Activated CD8-positive, alpha-beta memory T cell treated with anti-CD3 and anti-CD28 coated beads, Interleukin-2, amount 10 ng/mL, durations not matched to agents 7 days and 5 days (primary cell): Measurements from ENCODE around the gene CD93. TPM values are rescaled to one million over a fixed set of nuclear protein-coding genes. Genes with fewer than 3 reads are reported as not detected.

Experiments used
- ATAC-seq: fragments of 150-1000 bp; cut with Tn5 transposase; one replicate; pipeline ENCODE4 v1.10.0; 2021; ENCODE audit warnings: moderate library complexity
- CTCF ChIA-PET: fragments of 350-600 bp; sonication (Branson Sonifier 250); formaldehyde crosslinking; loops from one replicate; lab custom pipeline; 2021; ENCODE audit warnings: antibody characterized with exemption; lab: Charles Lee
- DNase-seq: peaks from one replicate; pipeline ENCODE4 v3.0.0-alpha.2; 2020
- H3K27ac Mint-ChIP-seq: one replicate; pipeline ENCODE4 v1.8.0; 2021; ENCODE audit warnings: mild to moderate bottlenecking, mixed read lengths
- H3K27me3 Mint-ChIP-seq: one replicate; pipeline ENCODE4 v1.8.0; 2021; ENCODE audit warnings: mixed read lengths
- H3K36me3 Mint-ChIP-seq: one replicate; pipeline ENCODE4 v1.8.0; 2021; ENCODE audit warnings: mild to moderate bottlenecking, mixed read lengths
- H3K4me1 Mint-ChIP-seq: one replicate; pipeline ENCODE4 v1.8.0; 2021; ENCODE audit warnings: mixed read lengths
- H3K4me3 Mint-ChIP-seq: one replicate; pipeline ENCODE4 v1.8.0; 2021; ENCODE audit warnings: mild to moderate bottlenecking, moderate library complexity, mixed read lengths
- H3K9me3 Mint-ChIP-seq: one replicate; pipeline ENCODE4 v1.8.0; 2022; ENCODE audit warnings: low read depth, mixed read lengths
- total RNA-seq, 2 experiments: library from RNA; stranded (reverse); gene quantifications; one replicate each; pipeline ENCODE4 v1.2.3, GENCODE V29; 2021

Gene CD93
- total RNA-seq, 2 experiments from 2014 or later = 0.54 to 1.6 TPM

DNA sequence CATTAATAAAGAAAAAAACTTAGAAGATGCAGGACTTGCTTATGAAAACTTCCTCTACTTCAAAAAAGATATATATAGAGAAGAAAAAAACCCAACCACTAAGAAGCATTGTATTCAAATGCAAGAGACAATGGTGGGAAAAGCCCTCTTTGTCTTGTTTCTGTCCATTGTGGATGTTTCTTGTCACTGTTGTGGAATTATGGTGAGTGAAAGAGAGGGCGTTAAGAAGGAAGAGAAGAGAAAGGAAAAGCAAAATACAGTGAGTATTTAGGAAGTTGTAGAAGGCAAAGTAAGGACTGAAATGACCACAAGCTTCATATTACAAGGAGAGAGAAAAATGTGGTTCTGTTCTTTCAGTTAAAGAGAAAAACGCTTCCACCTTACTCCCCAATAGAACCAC is 22.5 kb downstream of the CD93 start:
- Mint-ChIP-seq H3K4me1 (no peaks in the 10 kb centered on the region), H3K27ac (no peak overlapping the region), H3K36me3 (no peaks in the 10 kb centered on the region), H3K4me3 (no peak overlapping the region), H3K27me3 (peaks cover 9% of the 10 kb centered on the region), H3K9me3 (no peaks in the 10 kb centered on the region)
- no peak for ATAC-seq
- DNase-seq = no peak
- CTCF ChIA-PET = no interaction called here

DNA sequence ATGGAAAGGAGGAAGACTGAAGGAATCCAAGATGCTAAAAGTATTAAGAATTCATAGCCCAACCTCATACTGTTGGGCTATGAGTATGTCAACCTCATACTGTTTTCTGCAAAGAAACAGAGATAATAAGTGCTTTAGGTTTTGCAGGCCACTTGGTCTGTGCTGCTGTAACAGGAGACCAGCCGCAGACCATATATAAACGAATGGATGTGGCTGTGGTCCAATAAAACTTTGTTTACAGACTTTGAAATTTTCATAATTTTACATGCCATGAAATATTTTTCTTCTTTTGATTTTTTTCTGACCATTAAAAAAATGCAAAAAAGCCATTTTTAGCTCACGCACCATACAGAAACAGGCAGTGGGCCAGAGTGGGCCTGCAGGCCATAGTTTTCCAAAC is 23.0 kb downstream of the CD93 start:
- Mint-ChIP-seq H3K9me3 (no peaks in the 10 kb centered on the region), H3K27ac (no peak overlapping the region), H3K4me1 (no peaks in the 10 kb centered on the region), H3K4me3 (no peak overlapping the region), H3K36me3 (no peaks in the 10 kb centered on the region), H3K27me3 (peaks cover 9% of the 10 kb centered on the region)
- no peak for ATAC-seq
- DNase-seq = no peak
- CTCF ChIA-PET = no interaction called here

DNA sequence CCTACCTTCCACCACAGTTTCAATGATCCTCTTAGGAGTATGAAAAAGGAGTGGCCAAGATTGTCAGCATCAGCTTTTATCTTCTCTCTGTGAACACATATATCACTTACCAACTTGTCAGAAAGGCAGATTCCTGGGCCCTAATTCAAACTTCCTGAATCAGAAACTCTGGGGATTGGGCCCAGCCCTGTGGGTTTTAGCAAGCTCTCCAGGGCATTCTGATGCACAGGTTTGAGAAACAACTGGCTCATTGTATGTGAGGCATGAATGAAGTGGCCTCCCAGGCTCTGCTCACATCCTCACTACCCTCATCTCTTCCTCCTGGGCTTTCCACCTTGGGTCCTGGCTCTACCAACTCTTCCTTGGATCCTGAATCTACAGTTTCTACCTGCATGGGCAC is 23.5 kb downstream of the CD93 start:
- CTCF ChIA-PET = no interaction called here
- no peak overlapping the region for H3K27ac Mint-ChIP-seq
- H3K4me3 Mint-ChIP-seq = no peak overlapping the region

DNA sequence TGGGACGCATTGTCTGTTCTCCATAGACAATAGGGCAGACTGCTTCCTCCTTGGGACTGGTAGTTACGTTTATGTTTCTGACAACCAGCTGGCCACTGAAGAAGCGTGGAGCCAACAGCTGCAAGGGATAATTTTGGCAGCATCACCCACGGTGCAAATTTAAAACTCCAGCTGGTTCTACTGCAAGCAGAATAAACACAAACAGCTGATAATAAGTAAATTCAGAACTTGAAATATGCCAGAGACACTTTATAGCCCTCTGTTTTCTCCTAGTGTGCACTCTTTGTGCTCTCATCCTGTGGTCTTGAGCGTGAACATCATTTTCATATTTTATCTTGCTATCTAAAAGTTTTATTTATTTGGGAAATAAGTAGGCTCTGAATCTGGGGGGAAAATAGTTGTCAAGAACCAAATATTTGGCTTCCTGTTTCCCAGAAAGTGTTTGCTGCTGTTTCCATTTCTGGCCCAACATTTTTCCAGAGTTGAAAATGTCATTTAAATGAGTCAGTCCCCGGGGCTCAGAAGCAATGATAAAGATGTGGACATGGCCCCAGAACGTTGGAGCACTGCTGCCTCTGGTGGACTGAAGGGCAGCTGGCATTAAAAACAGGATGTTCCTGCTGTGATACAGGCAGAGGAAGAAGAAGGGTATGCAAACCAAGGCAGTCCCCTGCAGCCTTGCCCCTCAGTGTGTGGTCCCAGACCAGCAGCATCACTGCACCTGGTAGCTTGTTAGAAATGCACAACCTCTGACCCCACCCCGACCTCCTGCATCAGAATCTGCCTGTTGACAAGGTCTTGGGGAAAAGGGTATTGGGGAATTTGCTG is 24.2 kb downstream of the CD93 start:
- Mint-ChIP-seq H3K4me1 (no peaks in the 10 kb centered on the region), H3K27ac (no peak overlapping the region), H3K27me3 (peaks cover 11% of the 10 kb centered on the region), H3K4me3 (no peak overlapping the region), H3K9me3 (no peaks in the 10 kb centered on the region), H3K36me3 (no peaks in the 10 kb centered on the region)
- CTCF ChIA-PET = no interaction called here
- DNase-seq = no peak
- ATAC-seq = no peak

More for the DNA sequence above, 23.5 kb downstream of the CD93 start:
- no peaks in the 10 kb centered on the region for H3K4me1 Mint-ChIP-seq
- DNase-seq (no peak), ATAC-seq (no peak)
- H3K27me3 Mint-ChIP-seq = peaks cover 10% of the 10 kb centered on the region
- no peaks in the 10 kb centered on the region for H3K9me3 Mint-ChIP-seq
- no peaks in the 10 kb centered on the region for H3K36me3 Mint-ChIP-seq

DNA sequence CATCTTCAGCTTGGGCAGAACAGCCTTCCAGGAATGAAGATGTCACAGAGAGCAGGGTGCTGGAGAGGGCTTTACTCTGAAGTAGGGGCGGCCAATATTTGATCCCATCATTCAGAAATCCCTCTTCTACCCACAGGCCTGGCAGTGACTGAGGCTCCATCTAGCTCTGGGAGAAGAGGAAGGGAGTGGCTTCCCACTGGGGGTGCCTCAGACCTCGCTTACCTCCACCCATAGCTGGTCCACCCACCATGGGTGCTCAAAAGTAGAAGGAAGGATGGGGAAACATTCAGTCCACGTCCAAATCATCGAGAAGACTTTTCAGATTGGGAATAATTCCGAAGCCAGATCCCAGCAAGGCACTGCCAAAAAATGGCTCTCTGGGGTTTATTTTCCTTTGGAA is 24.9 kb downstream of the CD93 start:
- no peak for ATAC-seq
- H3K27me3 Mint-ChIP-seq = peaks cover 10% of the 10 kb centered on the region

DNA sequence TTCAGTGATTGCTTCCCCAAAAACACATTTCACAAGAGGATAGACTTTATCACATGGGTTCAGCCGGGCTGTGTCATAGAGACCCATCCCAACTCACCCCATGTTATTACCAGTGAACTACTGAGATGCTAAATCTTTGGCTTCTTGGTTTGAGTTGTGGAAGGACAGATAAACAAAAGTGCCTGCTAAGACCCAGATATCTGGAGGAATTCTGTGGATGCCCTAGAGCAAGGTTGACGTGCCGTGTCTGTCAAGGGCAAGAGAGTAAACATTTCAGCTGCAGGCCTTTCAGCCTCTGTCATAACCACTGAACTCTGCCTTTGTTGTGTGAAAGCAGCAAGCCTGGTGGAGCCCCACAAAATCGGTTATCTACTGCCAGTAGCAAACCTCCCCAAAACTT is 25.5 kb downstream of the CD93 start:
- H3K4me1 Mint-ChIP-seq = no peaks in the 10 kb centered on the region
- CTCF ChIA-PET = no interaction called here
- no peak for ATAC-seq

More for the DNA sequence above, 24.9 kb downstream of the CD93 start:
- no peak for DNase-seq
- no peak overlapping the region for H3K27ac Mint-ChIP-seq
- no peak overlapping the region for H3K4me3 Mint-ChIP-seq
- CTCF ChIA-PET = no interaction called here
- H3K4me1 Mint-ChIP-seq = no peaks in the 10 kb centered on the region
- H3K36me3 Mint-ChIP-seq = no peaks in the 10 kb centered on the region
- H3K9me3 Mint-ChIP-seq = peaks cover 2% of the 10 kb centered on the region

DNA sequence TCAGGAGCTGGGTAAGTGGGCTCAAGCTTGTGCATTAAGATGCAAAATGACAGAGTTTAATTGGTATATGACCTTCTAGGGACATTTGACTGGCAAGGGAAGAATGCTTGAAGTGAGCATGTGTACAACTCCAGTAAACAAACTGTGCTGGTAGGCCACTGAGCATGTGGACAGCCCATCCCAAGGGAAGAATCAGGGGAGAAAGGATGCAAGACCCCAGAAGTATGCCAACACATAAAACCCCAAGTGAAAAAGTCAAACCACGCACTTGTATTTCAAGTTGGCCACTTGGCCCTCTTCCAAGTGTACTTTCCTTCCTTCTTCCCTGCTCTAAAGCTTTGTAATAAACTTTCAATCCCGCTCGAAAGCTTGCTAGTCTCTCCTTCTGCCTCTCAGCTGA is 26.3 kb downstream of the CD93 start:
- H3K9me3 Mint-ChIP-seq = peaks cover 2% of the 10 kb centered on the region
- no peak overlapping the region for H3K4me3 Mint-ChIP-seq
- H3K4me1 Mint-ChIP-seq = no peaks in the 10 kb centered on the region
- ATAC-seq (no peak), DNase-seq (no peak)
- CTCF ChIA-PET = no interaction called here
- no peaks in the 10 kb centered on the region for H3K36me3 Mint-ChIP-seq
- peaks cover 18% of the 10 kb centered on the region for H3K27me3 Mint-ChIP-seq
- no peak overlapping the region for H3K27ac Mint-ChIP-seq

More for the DNA sequence above, 25.5 kb downstream of the CD93 start:
- DNase-seq = no peak
- peaks cover 15% of the 10 kb centered on the region for H3K27me3 Mint-ChIP-seq
- no peaks in the 10 kb centered on the region for H3K36me3 Mint-ChIP-seq
- H3K27ac Mint-ChIP-seq = no peak overlapping the region
- peaks cover 2% of the 10 kb centered on the region for H3K9me3 Mint-ChIP-seq
- H3K4me3 Mint-ChIP-seq = no peak overlapping the region

DNA sequence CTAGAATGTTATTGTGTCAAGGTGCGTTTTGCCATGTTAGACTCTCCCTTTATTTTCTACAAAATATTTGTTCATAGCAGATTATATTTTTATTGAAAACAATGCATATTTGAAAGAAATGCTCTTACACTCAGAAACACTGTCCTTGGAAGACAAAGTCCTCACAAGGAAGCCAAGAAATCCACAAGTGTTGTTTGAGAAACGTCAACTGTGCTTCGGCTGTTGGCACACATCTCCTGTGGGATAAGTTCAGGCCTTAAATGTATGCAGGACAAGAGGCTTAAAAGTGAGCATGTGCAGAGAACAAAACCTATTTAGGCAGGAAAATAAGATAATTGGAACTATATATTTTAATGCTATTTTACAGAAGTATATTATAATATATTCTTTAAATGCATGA is 27.1 kb downstream of the CD93 start:
- no peak overlapping the region for H3K4me3 Mint-ChIP-seq
- peaks cover 2% of the 10 kb centered on the region for H3K9me3 Mint-ChIP-seq
- H3K27me3 Mint-ChIP-seq = peaks cover 18% of the 10 kb centered on the region
- ATAC-seq (no peak), DNase-seq (no peak)
- no peaks in the 10 kb centered on the region for H3K36me3 Mint-ChIP-seq
- CTCF ChIA-PET = no interaction called here
- H3K4me1 Mint-ChIP-seq = no peaks in the 10 kb centered on the region
- no peak overlapping the region for H3K27ac Mint-ChIP-seq

DNA sequence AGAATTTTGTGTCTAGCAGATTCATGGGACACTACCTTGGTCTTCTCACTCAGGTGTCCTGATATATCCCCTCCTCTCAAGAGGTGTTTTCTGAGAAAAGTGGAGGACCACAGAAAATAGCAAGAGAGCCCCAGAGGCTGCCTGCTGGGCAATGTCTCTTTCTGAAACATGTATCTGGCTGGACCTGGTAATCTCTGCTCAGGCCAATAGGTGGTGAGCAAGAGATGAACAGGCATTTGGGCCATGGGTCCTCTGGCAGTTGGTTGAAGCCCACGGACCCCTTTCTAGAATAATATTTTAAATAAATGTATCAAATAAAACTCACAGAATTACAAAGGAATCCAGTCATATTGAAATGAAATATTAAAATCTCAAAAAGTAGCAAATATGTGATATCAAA is 27.9 kb downstream of the CD93 start:
- H3K4me1 Mint-ChIP-seq = no peaks in the 10 kb centered on the region
- CTCF ChIA-PET = no interaction called here

DNA sequence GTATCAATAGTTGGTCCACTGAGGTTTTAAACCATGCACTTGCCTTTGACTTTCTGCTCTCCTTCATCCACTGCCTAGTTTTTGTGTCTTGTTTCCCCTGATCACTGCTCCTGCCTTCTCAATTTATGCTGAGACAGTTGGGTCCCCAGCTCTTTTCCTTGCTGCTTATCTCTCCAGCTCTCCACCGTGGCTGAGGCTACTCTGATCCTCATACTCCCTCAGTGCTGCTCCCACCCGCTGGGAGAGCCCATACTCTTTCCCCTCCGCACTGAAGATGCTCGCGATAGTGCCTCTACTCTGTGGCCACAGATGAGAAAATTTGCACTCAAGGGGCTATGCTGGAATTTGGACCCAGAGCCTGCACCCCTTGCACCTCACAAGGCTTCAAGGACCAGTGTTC is 33.2 kb downstream of the CD93 start:
- no peaks in the 10 kb centered on the region for H3K36me3 Mint-ChIP-seq
- DNase-seq (no peak), ATAC-seq (no peak)
- H3K27me3 Mint-ChIP-seq = peaks cover 58% of the 10 kb centered on the region
- H3K9me3 Mint-ChIP-seq = peaks cover 2% of the 10 kb centered on the region
- CTCF ChIA-PET = interaction anchor here (1.0 kb wide), 1 partner anchor 193 kb away, joined by 3 read pairs; no protein-coding TSS in a partner anchor
- no peak overlapping the region for H3K4me3 Mint-ChIP-seq
- H3K4me1 Mint-ChIP-seq = peaks cover 10% of the 10 kb centered on the region
- no peak overlapping the region for H3K27ac Mint-ChIP-seq

More for the DNA sequence above, 27.9 kb downstream of the CD93 start:
- peaks cover 21% of the 10 kb centered on the region for H3K27me3 Mint-ChIP-seq
- H3K9me3 Mint-ChIP-seq = peaks cover 2% of the 10 kb centered on the region
- DNase-seq (no peak), ATAC-seq (no peak)
- H3K36me3 Mint-ChIP-seq = no peaks in the 10 kb centered on the region
- no peak overlapping the region for H3K27ac Mint-ChIP-seq
- H3K4me3 Mint-ChIP-seq = no peak overlapping the region

DNA sequence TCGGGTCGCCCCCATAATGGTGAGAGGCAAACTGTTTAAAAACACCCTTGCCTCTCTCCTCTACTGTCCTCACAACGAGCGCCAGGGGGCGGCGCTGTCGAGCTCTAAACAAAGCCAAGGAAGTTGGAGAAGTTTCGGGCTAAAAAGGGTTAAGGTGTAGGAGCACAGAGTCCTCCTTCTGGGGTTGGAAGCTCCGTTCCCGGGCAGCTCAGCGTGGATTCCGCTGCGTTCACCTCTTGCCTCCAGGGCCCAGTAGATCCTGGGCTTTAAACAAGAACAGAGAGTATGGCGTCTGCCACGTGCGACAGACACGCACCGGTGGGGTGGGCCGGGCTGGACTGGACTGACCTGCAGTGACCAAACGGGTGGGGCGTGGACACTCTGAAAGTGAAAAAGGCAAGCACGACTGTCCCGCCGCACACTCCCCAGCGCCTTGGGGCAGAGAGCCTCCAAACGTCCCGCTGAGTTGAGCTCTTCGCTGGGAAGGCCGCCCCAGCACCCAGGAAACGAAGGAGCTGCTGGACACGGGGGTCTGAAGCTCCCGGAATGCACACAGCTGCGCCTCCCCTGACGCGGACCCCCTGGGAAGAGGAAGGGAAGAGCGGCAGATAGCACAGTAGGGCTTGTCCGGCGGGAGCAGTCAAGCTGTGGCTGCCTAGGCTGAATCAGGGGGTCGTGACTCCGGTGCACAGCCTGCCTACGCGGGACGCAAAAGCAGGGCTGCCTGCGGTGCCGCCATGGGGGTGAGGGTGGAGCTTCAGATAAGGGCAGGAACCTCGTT is 35.1 kb downstream of the CD93 start:
- peak; percentile 59 for DNase-seq
- Mint-ChIP-seq H3K36me3 (peaks cover 2% of the 10 kb centered on the region), H3K4me3 (no peak overlapping the region), H3K9me3 (no peaks in the 10 kb centered on the region), H3K27me3 (peaks cover 64% of the 10 kb centered on the region), H3K27ac (no peak overlapping the region), H3K4me1 (peaks cover 10% of the 10 kb centered on the region)
- CTCF ChIA-PET = interaction anchor here (0.7 to 2.3 kb wide), 9 partner anchors 8 to 298 kb away, joined by 3 to 8 read pairs (median 4); partner anchors contain the start of gene CD93
- ATAC-seq = peak; percentile 30

DNA sequence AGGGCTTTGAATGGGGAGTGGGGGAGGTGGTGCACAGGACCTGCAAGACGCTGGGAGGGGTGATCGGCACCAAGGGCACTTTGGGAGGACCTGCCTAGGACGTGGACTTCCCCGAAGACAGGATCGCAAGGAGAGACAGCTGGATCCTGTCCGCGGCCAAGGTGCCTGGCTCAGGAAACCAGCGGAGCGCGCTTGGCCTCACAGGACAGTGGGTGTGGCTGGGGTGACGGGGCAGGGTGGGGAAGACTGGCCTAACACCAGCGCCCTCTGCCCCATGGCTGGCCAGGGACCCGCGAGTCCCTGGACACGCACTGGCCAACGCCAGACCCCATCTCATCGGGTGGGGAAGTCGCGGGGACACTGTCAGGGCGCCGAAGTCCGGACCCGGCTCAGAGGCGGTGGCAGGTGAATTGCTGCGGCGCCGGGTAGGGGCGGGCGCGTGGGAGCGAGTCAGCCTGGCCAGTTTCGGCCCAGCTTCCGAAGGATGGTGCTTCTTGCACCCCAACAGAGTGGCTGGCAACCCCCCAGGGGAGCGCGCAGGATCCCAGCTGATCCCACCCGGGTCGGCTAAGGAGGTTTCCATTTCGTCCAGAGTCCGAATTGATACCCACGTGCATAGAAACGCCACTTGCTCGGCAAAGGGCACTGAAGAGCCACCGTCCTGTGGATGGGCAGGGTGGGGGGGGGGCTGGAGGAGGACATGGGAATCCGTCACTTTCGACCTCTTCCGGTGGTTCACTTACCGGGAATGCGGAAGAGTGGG is 35.9 kb downstream of the CD93 start:
- no peak for DNase-seq
- H3K27ac Mint-ChIP-seq = no peak overlapping the region
- H3K4me3 Mint-ChIP-seq = no peak overlapping the region
- ATAC-seq = no peak
- H3K27me3 Mint-ChIP-seq = peaks cover 63% of the 10 kb centered on the region
- H3K9me3 Mint-ChIP-seq = no peaks in the 10 kb centered on the region
- H3K4me1 Mint-ChIP-seq = peaks cover 10% of the 10 kb centered on the region
- peaks cover 2% of the 10 kb centered on the region for H3K36me3 Mint-ChIP-seq
- CTCF ChIA-PET = interaction anchor here (0.7 to 2.3 kb wide), 8 partner anchors 15 to 299 kb away, joined by 3 to 8 read pairs (median 4); partner anchors contain the start of gene CD93
